Measurements from ENCODE around the gene UBE2QL1.

Gene UBE2QL1

DNA sequence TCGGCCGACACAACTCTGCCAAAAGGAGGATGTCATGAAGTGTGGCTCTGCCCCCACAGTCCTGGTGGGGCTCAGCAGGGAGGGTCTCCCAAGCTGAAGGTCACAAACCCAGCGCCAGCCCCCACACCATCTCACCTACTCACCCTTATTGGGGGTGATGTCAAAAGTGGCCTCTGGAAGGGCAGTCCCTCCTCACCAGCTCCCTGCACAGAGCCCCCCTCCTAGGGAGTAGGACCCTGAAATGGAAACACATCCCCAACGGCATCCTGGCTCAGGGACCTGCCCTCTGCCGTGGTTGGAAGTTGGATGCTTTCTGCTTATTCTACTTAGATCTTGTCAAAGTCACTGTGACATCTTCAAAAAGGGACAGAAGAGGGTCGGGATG, 94.7 kb downstream of the UBE2QL1 start:
- no peak for ATAC-seq

DNA sequence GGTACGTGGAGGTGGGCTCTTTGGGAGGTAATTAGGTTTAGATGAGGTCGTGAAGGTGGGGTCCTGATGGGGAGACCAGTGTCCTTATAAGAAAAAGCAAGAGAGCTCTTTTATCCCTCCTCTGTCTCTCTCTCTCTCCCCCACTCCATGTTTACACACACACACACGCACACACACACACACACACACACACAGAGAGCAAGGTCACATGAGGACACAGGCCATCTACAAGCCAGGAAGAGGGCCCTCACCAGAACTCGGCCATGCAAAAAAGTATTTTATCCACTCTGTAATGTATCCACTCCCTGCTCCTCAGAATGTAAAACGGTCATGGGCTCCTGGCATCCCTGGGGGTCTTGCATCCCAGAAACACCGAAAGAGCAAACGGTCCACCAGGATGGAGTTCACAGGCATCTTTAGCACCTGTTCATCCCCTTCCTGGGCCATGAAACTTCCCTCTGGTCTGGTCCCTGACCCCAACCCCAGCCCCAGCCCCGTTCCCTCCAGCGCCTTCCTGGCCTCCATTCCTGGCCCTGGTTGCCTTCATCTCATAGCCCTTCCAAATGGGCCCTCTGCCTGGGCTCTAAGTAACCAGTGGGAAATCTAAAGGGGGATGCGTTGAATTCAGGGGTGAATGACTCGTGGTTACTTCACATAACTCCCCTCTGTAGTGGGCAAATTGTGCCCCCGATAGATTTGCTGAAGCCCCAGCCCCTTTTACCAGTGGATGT, 95.3 kb downstream of the UBE2QL1 start:
- ATAC-seq: no peak

More for the DNA sequence above, 94.7 kb downstream of the UBE2QL1 start:
- TF ChIP-seq TOX (CRISPR knock-in tag; IDR thresholded peaks at IDR 0.05; ENCODE audit: borderline replicate concordance) (no peak), POU6F1 (CRISPR knock-in tag; IDR thresholded peaks at IDR 0.05; ENCODE audit: borderline replicate concordance, low read depth) (no peak), ZFP30 (CRISPR knock-in tag; IDR thresholded peaks at IDR 0.05) (no peak), BACH2 (CRISPR knock-in tag; IDR thresholded peaks at IDR 0.05; ENCODE audit: borderline replicate concordance) (no peak), ZNF8 (CRISPR knock-in tag; IDR thresholded peaks at IDR 0.05) (no peak), ARNTL (CRISPR knock-in tag; IDR thresholded peaks at IDR 0.05; ENCODE audit: borderline replicate concordance, low read depth) (no peak), RARB (CRISPR knock-in tag; IDR thresholded peaks at IDR 0.05) (no peak), PPARA (CRISPR knock-in tag; IDR thresholded peaks at IDR 0.05; ENCODE audit: borderline replicate concordance) (no peak), ZC3H10 (CRISPR knock-in tag; IDR thresholded peaks at IDR 0.05) (no peak), TCF4 (CRISPR knock-in tag; IDR thresholded peaks at IDR 0.05; ENCODE audit: borderline replicate concordance) (no peak), ZFP3 (CRISPR knock-in tag; IDR thresholded peaks at IDR 0.05) (no peak), ZNF70 (CRISPR knock-in tag; IDR thresholded peaks at IDR 0.05) (no peak), ESRRG (CRISPR knock-in tag; IDR thresholded peaks at IDR 0.05) (no peak)
- TF ChIP-seq, protein P1, sequence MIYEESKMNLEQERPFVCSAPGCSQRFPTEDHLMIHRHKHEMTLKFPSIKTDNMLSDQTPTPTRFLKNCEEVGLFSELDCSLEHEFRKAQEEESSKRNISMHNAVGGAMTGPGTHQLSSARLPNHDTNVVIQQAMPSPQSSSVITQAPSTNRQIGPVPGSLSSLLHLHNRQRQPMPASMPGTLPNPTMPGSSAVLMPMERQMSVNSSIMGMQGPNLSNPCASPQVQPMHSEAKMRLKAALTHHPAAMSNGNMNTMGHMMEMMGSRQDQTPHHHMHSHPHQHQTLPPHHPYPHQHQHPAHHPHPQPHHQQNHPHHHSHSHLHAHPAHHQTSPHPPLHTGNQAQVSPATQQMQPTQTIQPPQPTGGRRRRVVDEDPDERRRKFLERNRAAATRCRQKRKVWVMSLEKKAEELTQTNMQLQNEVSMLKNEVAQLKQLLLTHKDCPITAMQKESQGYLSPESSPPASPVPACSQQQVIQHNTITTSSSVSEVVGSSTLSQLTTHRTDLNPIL (CRISPR knock-in tag; IDR thresholded peaks at IDR 0.05; ENCODE audit: low read depth): no peak
- TF ChIP-seq, protein P2, sequence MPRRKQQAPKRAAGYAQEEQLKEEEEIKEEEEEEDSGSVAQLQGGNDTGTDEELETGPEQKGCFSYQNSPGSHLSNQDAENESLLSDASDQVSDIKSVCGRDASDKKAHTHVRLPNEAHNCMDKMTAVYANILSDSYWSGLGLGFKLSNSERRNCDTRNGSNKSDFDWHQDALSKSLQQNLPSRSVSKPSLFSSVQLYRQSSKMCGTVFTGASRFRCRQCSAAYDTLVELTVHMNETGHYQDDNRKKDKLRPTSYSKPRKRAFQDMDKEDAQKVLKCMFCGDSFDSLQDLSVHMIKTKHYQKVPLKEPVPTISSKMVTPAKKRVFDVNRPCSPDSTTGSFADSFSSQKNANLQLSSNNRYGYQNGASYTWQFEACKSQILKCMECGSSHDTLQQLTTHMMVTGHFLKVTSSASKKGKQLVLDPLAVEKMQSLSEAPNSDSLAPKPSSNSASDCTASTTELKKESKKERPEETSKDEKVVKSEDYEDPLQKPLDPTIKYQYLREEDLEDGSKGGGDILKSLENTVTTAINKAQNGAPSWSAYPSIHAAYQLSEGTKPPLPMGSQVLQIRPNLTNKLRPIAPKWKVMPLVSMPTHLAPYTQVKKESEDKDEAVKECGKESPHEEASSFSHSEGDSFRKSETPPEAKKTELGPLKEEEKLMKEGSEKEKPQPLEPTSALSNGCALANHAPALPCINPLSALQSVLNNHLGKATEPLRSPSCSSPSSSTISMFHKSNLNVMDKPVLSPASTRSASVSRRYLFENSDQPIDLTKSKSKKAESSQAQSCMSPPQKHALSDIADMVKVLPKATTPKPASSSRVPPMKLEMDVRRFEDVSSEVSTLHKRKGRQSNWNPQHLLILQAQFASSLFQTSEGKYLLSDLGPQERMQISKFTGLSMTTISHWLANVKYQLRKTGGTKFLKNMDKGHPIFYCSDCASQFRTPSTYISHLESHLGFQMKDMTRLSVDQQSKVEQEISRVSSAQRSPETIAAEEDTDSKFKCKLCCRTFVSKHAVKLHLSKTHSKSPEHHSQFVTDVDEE (CRISPR knock-in tag; IDR thresholded peaks at IDR 0.05): no peak

More for the DNA sequence above, 95.3 kb downstream of the UBE2QL1 start:
- TF ChIP-seq ZNF70 (CRISPR knock-in tag; IDR thresholded peaks at IDR 0.05): no peak
- TF ChIP-seq, protein P3, sequence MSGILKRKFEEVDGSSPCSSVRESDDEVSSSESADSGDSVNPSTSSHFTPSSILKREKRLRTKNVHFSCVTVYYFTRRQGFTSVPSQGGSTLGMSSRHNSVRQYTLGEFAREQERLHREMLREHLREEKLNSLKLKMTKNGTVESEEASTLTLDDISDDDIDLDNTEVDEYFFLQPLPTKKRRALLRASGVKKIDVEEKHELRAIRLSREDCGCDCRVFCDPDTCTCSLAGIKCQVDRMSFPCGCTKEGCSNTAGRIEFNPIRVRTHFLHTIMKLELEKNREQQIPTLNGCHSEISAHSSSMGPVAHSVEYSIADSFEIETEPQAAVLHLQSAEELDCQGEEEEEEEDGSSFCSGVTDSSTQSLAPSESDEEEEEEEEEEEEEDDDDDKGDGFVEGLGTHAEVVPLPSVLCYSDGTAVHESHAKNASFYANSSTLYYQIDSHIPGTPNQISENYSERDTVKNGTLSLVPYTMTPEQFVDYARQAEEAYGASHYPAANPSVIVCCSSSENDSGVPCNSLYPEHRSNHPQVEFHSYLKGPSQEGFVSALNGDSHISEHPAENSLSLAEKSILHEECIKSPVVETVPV (CRISPR knock-in tag; IDR thresholded peaks at IDR 0.05): no peak
- no peak for TF ChIP-seq ZFP3 (CRISPR knock-in tag; IDR thresholded peaks at IDR 0.05)
- TF ChIP-seq OSR1 (CRISPR knock-in tag; IDR thresholded peaks at IDR 0.05): no peak
- TF ChIP-seq ESRRG (CRISPR knock-in tag; IDR thresholded peaks at IDR 0.05): no peak
- TF ChIP-seq GLIS3 (CRISPR knock-in tag; IDR thresholded peaks at IDR 0.05): no peak
- TF ChIP-seq ZFP30 (CRISPR knock-in tag; IDR thresholded peaks at IDR 0.05): no peak
- no peak for TF ChIP-seq ZC3H10 (CRISPR knock-in tag; IDR thresholded peaks at IDR 0.05)
- no peak for TF ChIP-seq POU6F1 (CRISPR knock-in tag; IDR thresholded peaks at IDR 0.05; ENCODE audit: borderline replicate concordance, low read depth)
- TF ChIP-seq, protein P1 (CRISPR knock-in tag; IDR thresholded peaks at IDR 0.05; ENCODE audit: low read depth): no peak
- no peak for TF ChIP-seq TOX (CRISPR knock-in tag; IDR thresholded peaks at IDR 0.05; ENCODE audit: borderline replicate concordance)
- no peak for TF ChIP-seq ZNF8 (CRISPR knock-in tag; IDR thresholded peaks at IDR 0.05)
- no peak for TF ChIP-seq CSDC2 (CRISPR knock-in tag; IDR thresholded peaks at IDR 0.05)
